Mucosa of stomach (tissue), 1 donor: ENCODE measurements around the gene NUBPL.
"Not testable (repeated sequence)": the region's sequence is repeated elsewhere in the genome, so short reads cannot be mapped to it uniquely, and the experiment has no call there.

Experiments
- H3K27me3 ChIP-seq: one replicate; pipeline ENCODE4 v1.7.0; 2013; ENCODE audit warnings: mild to moderate bottlenecking, low read length; ENCODE audit not compliant: control insufficient read depth, insufficient read depth
- H3K36me3 ChIP-seq: one replicate; pipeline ENCODE4 v1.7.0; 2013; ENCODE audit warnings: low read length; ENCODE audit not compliant: control insufficient read depth, insufficient read depth
- H3K4me1 ChIP-seq: one replicate; pipeline ENCODE4 v1.7.0; 2013; ENCODE audit warnings: mild to moderate bottlenecking, low read length; ENCODE audit not compliant: control insufficient read depth, insufficient read depth
- H3K4me3 ChIP-seq: one replicate; pipeline ENCODE4 v1.7.0; 2013; ENCODE audit warnings: low read length
- H3K9ac ChIP-seq: one replicate; pipeline ENCODE4 v1.7.0; 2013; ENCODE audit warnings: mild to moderate bottlenecking, low read length, moderate library complexity
- H3K9me3 ChIP-seq: one replicate; pipeline ENCODE4 v1.7.0; 2013; ENCODE audit warnings: mild to moderate bottlenecking, low read length, moderate library complexity; ENCODE audit not compliant: control insufficient read depth
- donor health status: Pancreatic carcinoma.

NUBPL gene

GRCh38 chr14:31797946-31798345, 236.7 kb downstream of the NUBPL start:
- not testable (repeated sequence) for H3K4me3 ChIP-seq, H3K9me3 ChIP-seq, H3K9ac ChIP-seq, H3K36me3 ChIP-seq, H3K4me1 ChIP-seq, H3K27me3 ChIP-seq

DNA sequence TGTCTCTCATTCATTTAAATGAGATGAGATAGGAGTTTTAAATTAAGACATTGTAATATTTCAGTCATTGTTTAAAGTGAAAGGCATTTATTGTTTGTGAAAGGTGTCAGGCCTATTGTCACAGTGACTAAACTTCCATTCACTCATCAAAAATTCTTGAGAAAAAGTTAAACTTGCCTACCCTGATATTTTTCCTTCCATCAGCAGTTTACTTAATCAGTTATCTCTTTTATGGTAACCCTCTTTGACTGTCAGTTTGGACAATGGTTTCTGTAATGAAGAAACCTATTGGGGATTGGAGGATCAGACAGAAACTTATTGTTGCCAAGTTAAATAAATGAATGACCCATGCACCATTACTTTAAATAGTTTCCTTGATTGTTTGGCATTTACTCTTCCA, 241.6 kb downstream of the NUBPL start:
- Histone ChIP-seq H3K9me3 (no peaks in the 10 kb centered on the region), H3K27me3 (no peaks in the 10 kb centered on the region), H3K36me3 (no peaks in the 10 kb centered on the region), H3K4me3 (no peak overlapping the region), H3K9ac (no peak overlapping the region), H3K4me1 (no peaks in the 10 kb centered on the region)

DNA sequence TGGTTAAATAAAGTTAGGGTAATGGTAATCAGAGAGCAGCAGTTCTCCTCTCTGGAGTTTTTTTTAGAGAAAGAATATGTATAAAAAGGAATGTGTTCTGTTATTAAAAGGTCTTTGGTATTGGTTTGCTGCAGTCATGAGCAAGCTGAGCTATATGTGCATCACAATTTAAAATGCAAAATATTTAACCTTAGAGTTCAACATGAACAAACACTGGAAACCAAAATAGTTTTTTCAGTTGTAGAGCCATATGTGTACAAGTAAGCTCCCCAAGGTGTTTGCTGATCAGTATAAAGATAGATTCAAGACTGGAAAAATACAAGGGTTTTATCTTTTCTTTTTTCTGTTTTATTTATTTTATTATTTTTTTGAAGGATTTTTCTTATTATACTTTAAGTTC, 245.0 kb downstream of the NUBPL start:
- Histone ChIP-seq H3K9ac (no peak overlapping the region), H3K9me3 (no peaks in the 10 kb centered on the region), H3K4me3 (no peak overlapping the region), H3K4me1 (no peaks in the 10 kb centered on the region), H3K36me3 (no peaks in the 10 kb centered on the region), H3K27me3 (no peaks in the 10 kb centered on the region)

DNA sequence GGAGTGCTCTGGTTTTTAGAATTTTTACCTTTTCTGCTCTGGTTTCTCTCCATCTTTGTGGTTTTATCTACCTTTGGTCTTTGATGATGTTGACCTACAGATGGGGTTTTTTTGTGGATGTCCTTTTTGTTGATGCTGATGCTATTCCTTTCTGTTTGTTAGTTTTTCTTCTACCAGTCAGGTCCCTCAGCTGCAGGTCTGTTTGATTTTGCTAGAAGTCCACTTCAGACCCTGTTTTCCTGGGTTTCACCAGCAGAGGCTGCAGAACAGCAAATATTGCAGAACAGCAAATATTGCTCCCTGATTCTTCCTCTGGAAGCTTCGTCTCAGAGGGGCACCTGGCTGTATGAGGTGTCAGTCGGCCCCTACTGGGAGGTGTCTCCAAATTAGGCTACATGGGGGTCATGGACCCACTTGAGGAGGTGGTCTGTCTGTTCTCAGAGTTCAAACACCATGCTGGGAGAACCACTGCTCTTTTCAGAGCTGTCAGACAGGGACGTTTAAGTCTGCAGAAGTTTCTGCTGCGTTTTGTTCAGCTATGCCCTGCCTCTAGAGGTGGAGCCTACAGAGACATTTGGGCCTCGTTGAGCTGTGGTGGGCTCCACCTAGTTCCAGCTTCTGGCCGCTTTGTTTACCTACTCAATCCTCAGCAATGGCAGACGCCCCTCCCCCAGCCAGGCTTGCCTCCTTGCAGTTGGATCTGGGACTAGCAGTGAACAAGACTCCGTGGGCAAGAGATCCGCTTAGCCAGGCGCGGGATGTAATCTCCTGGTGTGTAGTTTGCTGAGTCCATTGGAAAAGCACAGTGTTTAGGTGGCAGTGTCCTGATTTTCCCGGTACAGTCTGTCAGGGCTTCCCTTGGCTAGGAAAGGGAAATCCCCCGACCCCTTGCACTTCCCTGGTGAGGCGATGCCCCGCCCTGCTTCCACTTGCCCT, 250.8 kb downstream of the NUBPL start:
- H3K27me3 ChIP-seq = not testable (repeated sequence)

DNA sequence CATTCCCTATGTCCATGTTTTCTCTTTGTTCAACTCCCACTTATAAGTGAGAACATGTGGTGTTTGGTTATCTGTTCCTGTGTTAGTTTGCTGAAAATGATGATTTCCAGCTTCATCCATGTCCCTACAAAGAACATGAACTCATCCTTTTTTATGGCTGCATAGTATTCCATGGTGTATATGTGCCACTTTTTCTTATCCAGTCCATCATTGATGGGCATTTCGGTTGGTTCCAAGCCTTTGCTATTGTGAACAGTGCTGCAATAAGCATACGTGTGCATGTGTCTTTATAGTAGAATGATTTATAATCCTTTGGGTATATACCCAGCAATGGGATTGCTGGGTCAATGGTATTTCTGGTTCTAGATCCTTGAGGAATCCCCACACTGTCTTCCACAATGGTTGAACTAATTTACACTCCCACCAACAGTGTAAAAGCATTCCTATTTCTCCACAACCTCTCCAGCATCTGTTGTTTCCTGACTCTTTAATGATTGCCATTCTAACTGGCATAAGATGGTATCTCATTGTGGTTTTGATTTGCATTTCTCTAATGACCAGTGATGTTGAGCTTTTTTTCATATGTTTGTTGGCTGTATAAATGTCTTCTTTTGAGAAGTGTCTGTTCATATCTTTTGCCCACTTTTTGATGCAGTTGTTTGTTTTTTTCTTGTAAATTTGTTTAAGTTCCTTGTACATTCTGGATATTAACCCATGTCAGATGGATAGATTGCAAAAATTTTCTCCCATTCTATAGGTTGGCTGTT, 252.7 kb downstream of the NUBPL start:
- H3K4me3 ChIP-seq, H3K9ac ChIP-seq: not testable (repeated sequence)

More for the DNA sequence above, 250.8 kb downstream of the NUBPL start:
- not testable (repeated sequence) for H3K9ac ChIP-seq, H3K36me3 ChIP-seq, H3K4me3 ChIP-seq, H3K9me3 ChIP-seq, H3K4me1 ChIP-seq

DNA sequence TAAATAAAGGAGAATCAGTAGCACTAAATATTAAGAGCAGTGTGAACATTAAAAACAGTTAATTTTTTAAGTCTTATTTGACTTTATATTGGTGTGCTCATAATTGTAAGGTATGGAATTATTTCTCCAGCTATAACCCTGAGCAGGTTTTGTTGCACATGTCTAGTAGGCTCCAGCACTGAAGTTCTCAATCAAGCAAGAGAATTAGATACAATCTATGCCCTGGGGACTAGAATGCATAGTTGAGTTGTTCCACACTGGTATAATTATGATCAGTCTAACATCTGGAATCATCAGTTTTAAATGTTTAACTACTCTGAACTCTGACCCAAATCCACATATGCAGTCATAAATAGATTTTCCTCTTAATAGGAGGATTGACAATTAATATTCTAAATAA, 258.1 kb downstream of the NUBPL start:
- Histone ChIP-seq H3K36me3 (no peaks in the 10 kb centered on the region), H3K9me3 (no peaks in the 10 kb centered on the region), H3K9ac (no peak overlapping the region), H3K4me1 (no peaks in the 10 kb centered on the region), H3K4me3 (no peak overlapping the region), H3K27me3 (no peaks in the 10 kb centered on the region)

More for the DNA sequence above, 252.7 kb downstream of the NUBPL start:
- not testable (repeated sequence) for H3K4me1 ChIP-seq, H3K9me3 ChIP-seq, H3K27me3 ChIP-seq, H3K36me3 ChIP-seq

DNA sequence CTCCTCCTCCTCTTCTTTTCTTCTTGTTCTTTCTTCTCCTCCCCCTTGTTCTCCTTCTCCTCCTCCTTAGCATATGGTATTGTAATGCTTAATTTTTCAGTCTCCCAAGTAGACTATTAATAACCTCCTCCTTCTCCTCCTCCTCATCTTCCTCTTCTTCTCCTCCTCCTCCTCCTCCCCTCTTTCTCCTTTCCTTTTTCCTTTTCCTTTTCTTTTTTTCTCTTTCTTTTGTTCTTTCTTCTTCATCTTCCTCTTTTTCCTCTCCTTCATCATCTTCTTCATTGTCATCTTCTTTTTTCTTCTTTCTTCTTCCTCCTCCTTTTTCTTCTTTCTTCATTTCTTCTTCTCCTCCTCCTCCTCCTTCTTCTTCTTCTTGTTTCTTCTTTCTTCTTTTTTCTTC, 264.3 kb downstream of the NUBPL start:
- H3K4me1 ChIP-seq = no peaks in the 10 kb centered on the region

GRCh38 chr14:31827325-31827724, 266.1 kb downstream of the NUBPL start:
- Histone ChIP-seq H3K27me3 (no peaks in the 10 kb centered on the region), H3K4me1 (no peaks in the 10 kb centered on the region), H3K36me3 (no peaks in the 10 kb centered on the region), H3K9ac (no peak overlapping the region), H3K4me3 (no peak overlapping the region), H3K9me3 (no peaks in the 10 kb centered on the region)

More for the DNA sequence above, 264.3 kb downstream of the NUBPL start:
- H3K36me3 ChIP-seq = no peaks in the 10 kb centered on the region
- H3K4me3 ChIP-seq = no peak overlapping the region
- no peaks in the 10 kb centered on the region for H3K9me3 ChIP-seq
- no peaks in the 10 kb centered on the region for H3K27me3 ChIP-seq
- no peak overlapping the region for H3K9ac ChIP-seq

DNA sequence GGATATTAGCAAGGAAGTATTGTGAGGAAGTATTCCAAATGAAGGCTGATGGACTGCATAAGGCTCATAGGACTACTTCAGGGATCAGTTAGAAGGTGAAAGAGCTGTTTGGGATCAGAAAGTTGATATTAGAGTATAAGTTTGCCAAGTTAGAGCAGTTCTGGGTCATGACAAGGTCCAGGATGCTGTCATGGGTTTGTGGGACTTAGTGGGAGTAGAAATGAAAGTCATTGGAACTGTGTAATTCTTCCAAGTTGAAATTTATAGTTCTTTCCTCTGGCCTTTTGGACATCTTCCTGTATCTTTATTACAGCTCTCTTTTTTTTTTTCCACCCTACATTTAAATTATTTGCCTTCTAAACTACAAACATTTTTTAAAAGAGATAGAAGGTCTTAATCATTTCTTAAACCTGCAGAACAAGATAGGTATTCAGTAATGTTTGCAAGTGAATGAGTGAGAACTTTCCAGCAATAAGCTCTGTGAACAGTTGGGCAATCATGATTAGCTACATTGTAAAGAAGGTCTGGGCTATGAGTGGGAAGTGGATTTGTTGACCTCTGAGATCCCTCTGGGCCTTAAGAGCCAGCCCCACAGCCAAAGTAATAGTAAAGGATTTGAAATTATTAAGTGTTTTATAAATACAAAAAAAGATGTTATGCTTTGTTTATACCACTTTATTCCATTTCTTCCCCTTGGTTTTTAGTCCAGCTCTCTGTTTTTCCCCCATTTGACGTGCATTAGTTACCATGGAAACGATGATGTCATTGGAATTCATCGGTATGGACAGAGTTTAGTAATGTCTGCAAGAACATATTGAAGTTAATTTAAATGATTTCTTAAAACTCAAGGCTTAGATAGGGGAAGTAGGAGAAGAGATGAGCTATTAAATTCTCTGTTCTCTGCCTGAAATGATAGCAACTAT, 268.0 kb downstream of the NUBPL start:
- Histone ChIP-seq H3K27me3 (no peaks in the 10 kb centered on the region), H3K4me1 (no peaks in the 10 kb centered on the region), H3K36me3 (no peaks in the 10 kb centered on the region), H3K9ac (no peak overlapping the region), H3K4me3 (no peak overlapping the region), H3K9me3 (no peaks in the 10 kb centered on the region)

DNA sequence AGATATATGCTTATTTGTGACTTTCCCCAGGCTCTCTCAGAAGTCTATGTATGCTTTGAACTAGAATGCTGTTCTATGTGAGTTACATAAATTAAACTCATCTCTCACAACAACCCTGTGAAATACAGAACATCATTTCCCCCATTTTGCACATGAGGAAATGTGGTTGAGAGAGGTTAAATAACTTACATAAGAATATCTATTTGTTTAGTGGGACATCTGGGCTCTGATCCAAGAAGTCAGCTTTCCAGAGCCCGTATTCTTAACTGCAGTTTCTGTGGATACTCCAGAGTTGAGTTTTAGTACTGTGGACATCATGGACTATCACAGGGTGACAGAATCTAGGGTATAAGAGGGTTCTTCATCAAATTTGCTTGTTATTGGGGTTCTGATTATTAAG, 273.4 kb downstream of the NUBPL start:
- H3K4me3 ChIP-seq = no peak overlapping the region
- no peak overlapping the region for H3K9ac ChIP-seq
- H3K9me3 ChIP-seq = no peaks in the 10 kb centered on the region
- H3K4me1 ChIP-seq = no peaks in the 10 kb centered on the region
- H3K27me3 ChIP-seq = no peaks in the 10 kb centered on the region
- H3K36me3 ChIP-seq = no peaks in the 10 kb centered on the region

GRCh38 chr14:31835049-31835448, 273.8 kb downstream of the NUBPL start:
- Histone ChIP-seq H3K9ac (no peak overlapping the region), H3K36me3 (no peaks in the 10 kb centered on the region), H3K4me3 (no peak overlapping the region), H3K9me3 (no peaks in the 10 kb centered on the region), H3K27me3 (no peaks in the 10 kb centered on the region), H3K4me1 (no peaks in the 10 kb centered on the region)
